ENCODE measurements around the gene MRPL4. TPM values are rescaled to one million over a fixed set of nuclear protein-coding genes. Genes with fewer than 3 reads are reported as not detected.

Gene MRPL4
- total and polyA plus RNA-seq, 2 experiments from 2014 or later, result 92.0 to 171 TPM

GRCh38 chr19:10243606-10244005 lies 8.4 kb upstream of the MRPL4 start:
- no peaks in the 10 kb centered on the region for H3F3A ChIP-seq (replicated peaks; ENCODE audit: low read depth)
- DNase-seq (ENCODE audit: low spot score) (no peak), ATAC-seq (no peak)
- Mint-ChIP-seq H3K9me3 (no peaks in the 10 kb centered on the region; the same call in 2 of the 3 replicates), H3K4me1 (no peaks in the 10 kb centered on the region; the same call in 2 of the 3 replicates), H3K27me3 (ENCODE audit: insufficient read depth, low read depth, poor library complexity) (peaks cover 6% of the 10 kb centered on the region), H3K27ac (no peak overlapping the region), H3K36me3 (ENCODE audit: low read depth) (no peaks in the 10 kb centered on the region), H3K4me3 (no peak overlapping the region)
- no peak overlapping the region for H3K27ac ChIP-seq (ENCODE audit: low read depth)
- H3K4me1 ChIP-seq (ENCODE audit: insufficient read depth), result no peaks in the 10 kb centered on the region
- H3K79me2 ChIP-seq (replicated peaks; ENCODE audit: insufficient read depth), result no peaks in the 10 kb centered on the region
- H4K20me1 ChIP-seq (replicated peaks; ENCODE audit: insufficient read depth), result no peaks in the 10 kb centered on the region
- H3K4me3 ChIP-seq, result no peak overlapping the region
- TF ChIP-seq NANOG (IDR thresholded peaks at IDR 0.05; ENCODE audit: borderline replicate concordance) (no peak), JUNB (IDR thresholded peaks at IDR 0.05; ENCODE audit: unreplicated experiment) (no peak), POLR2AphosphoS5 (IDR thresholded peaks at IDR 0.05; ENCODE audit: low read depth) (no peak), EZH2 (IDR thresholded peaks at IDR 0.05; ENCODE audit: low read depth, unreplicated experiment) (no peak), ZNF462 (CRISPR knock-in tag; IDR thresholded peaks at IDR 0.05) (no peak), ZNF114 (CRISPR knock-in tag; IDR thresholded peaks at IDR 0.05) (no peak), STAT1 (IDR thresholded peaks at IDR 0.05; ENCODE audit: unreplicated experiment) (no peak), EZH2phosphoT487 (IDR thresholded peaks at IDR 0.05; ENCODE audit: unreplicated experiment) (no peak), ZNF331 (CRISPR knock-in tag; IDR thresholded peaks at IDR 0.05; ENCODE audit: low read depth) (no peak)
- no peak overlapping the region for H3K4me2 ChIP-seq
- no peaks in the 10 kb centered on the region for H3K9me2 ChIP-seq (ENCODE audit: insufficient read depth)
- H3K36me3 ChIP-seq (ENCODE audit: insufficient read depth), result no peaks in the 10 kb centered on the region
- H2AFZ ChIP-seq, result no peak overlapping the region
- no peaks in the 10 kb centered on the region for H3K27me3 ChIP-seq (ENCODE audit: insufficient read depth)
